GM12878 (cell line): Measurements from ENCODE around the gene CHST5. TPM values are rescaled to one million over a fixed set of nuclear protein-coding genes. Genes with fewer than 3 reads are reported as not detected.
A peak's percentile ranks its signal among the peaks of the same experiment; 100 is the strongest.

Experiments used
- ATAC-seq: fragments of 200-7000 bp; cut with Tn5 transposase; 3 replicates; pipeline ENCODE4 v1.9.1; 2020; ENCODE audit warnings: mild to moderate bottlenecking, moderate library complexity
- BruUV-seq: library from RNA; stranded (reverse); fragments of 400-500 nt; replicated peaks from 2 replicates; lab custom pipeline; 2021; lab: Mats Ljungman, UMichigan
- CTCF ChIA-PET: fragments of 300-600 bp; sonication (Branson Sonifier 250); formaldehyde crosslinking; extraction: SDS; loops from one replicate; lab custom pipeline; 2021; ENCODE audit warnings: inconsistent platforms; lab: Yijun Ruan, JAX
- POLR2A ChIA-PET: fragments of 350-600 bp; formaldehyde crosslinking; extraction: SDS; loops from one replicate; lab custom pipeline; 2021; ENCODE audit warnings: inconsistent platforms; lab: Charles Lee
- RAD21 ChIA-PET: fragments of 300-600 bp; sonication (Branson Sonifier 250); formaldehyde crosslinking; loops from one replicate; lab custom pipeline; 2023; ENCODE audit warnings: antibody characterized with exemption; ENCODE audit not compliant: unreplicated experiment; lab: Charles Lee
- SMC1A ChIA-PET: fragments of 300-600 bp; sonication (Branson Sonifier 250); formaldehyde crosslinking; loops from one replicate; lab custom pipeline; 2023; ENCODE audit not compliant: unreplicated experiment, uncharacterized antibody; lab: Charles Lee
- DNase-seq: peaks from one replicate; pipeline ENCODE4 v3.0.0-alpha.2; 2011; ENCODE audit warnings: low read depth, low spot score
- FAIRE-seq: peaks from 3 replicates; lab custom pipeline; 2011; peaks lifted over from hg19 to GRCh38; lab: Jason Lieb, UNC
- H2AFZ ChIP-seq: 2 replicates; pipeline ENCODE4 v1.6.0; 2011; ENCODE audit warnings: low read depth, low read length, control low read depth; ENCODE audit not compliant: control insufficient read depth
- H3K27ac ChIP-seq: 2 replicates; pipeline ENCODE4 v1.5.1; 2011; ENCODE audit warnings: control low read depth; ENCODE audit not compliant: control insufficient read depth, insufficient read depth
- H3K27me3 ChIP-seq, 2 experiments: replicated peaks in 1 of 2; 2 replicates each; pipeline versions ENCODE4 v1.6.0 to v1.6.1; 2011; ENCODE audit warnings: low read length in 1 of 2; ENCODE audit not compliant: control insufficient read depth in 2 of 2, insufficient read depth in 2 of 2
- H3K36me3 ChIP-seq, 2 experiments: 2 replicates each; pipeline ENCODE4 v1.5.1; 2011; ENCODE audit warnings: low read length in 1 of 2; ENCODE audit not compliant: control insufficient read depth in 2 of 2, insufficient read depth in 2 of 2
- H3K4me1 ChIP-seq: 2 replicates; pipeline ENCODE4 v1.6.1; 2011; ENCODE audit warnings: mild to moderate bottlenecking, low read length, moderate library complexity, mixed read lengths; ENCODE audit not compliant: control insufficient read depth, insufficient read depth
- H3K4me2 ChIP-seq: 2 replicates; pipeline ENCODE4 v1.6.0; 2011; ENCODE audit warnings: control low read depth; ENCODE audit not compliant: control insufficient read depth, insufficient read depth
- H3K4me3 ChIP-seq: fragments of 200-600 bp; sonication (generic); 2 replicates; pipeline ENCODE4 v1.5.1; 2016
- H3K79me2 ChIP-seq: 2 replicates; pipeline ENCODE4 v1.6.0; 2011; ENCODE audit warnings: low read length; ENCODE audit not compliant: control insufficient read depth, insufficient read depth
- H3K9ac ChIP-seq: 2 replicates; pipeline ENCODE4 v1.8.0; 2011; ENCODE audit warnings: low read length, control low read depth, mixed read lengths; ENCODE audit not compliant: control insufficient read depth, insufficient read depth
- H3K9me3 ChIP-seq: replicated peaks from 3 replicates; pipeline ENCODE4 v1.5.1; 2011; ENCODE audit warnings: mild to moderate bottlenecking, low read length; ENCODE audit not compliant: control insufficient read depth, insufficient read depth
- H4K20me1 ChIP-seq: 2 replicates; pipeline ENCODE4 v1.6.0; 2011; ENCODE audit not compliant: control insufficient read depth, insufficient read depth
- SPI1 ChIP-seq: IDR thresholded peaks from 2 replicates; pipeline ENCODE4 v1.6.1; 2011; ENCODE audit warnings: low read depth, mild to moderate bottlenecking, low read length, moderate library complexity, borderline replicate concordance; ENCODE audit not compliant: insufficient read depth
- WGBS: methylation state at CpG from one replicate; pipeline ENCODE4 v1.1.6; 2016; ENCODE audit warnings: low lambda C conversion rate; ENCODE audit not compliant: insufficient replicate concordance, insufficient coverage; ENCODE audit errors: missing lambda C conversion rate; 5-methylcytosine and 5-hydroxymethylcytosine counted together
- in situ Hi-C: fragments of 300-500 bp; cut with MboI; formaldehyde crosslinking; loops from 9 replicates; pipeline ENCODE4 v1.14.3; 2018; ENCODE audit warnings: mixed read lengths
- intact Hi-C: fragments of 100-400 bp; cut with micrococcal nuclease; formaldehyde crosslinking; loops from one replicate; pipeline ENCODE4 v1.14.2; 2022; ENCODE audit not compliant: unreplicated experiment
- polyA plus RNA-seq, 11 experiments: library from polyadenylated mRNA; depleted of rRNA in 4 of 11; unstranded in 6 of 11; stranded (reverse) in 5 of 11; fragments of >200 nt; fragmentation: Nextera tagmentation in 4 of 11; fragmentation: Illumina TruSeq in 1 of 11; extraction: Ambion mirVana in 4 of 11; extraction: Trizol in 1 of 11; gene quantifications; 1 replicate in 1 of 11; 2 replicates in 10 of 11; pipeline versions ENCODE4 v1.2.1 to v1.2.3, GENCODE V29; 2011 to 2016; ENCODE audit warnings: inconsistent platforms in 2 of 11, missing spikeins in 2 of 11, low read depth in 1 of 11
- total RNA-seq, 4 experiments: library from RNA; depleted of rRNA in 3 of 4; stranded (reverse); fragments of >200 nt in 3 of 4; fragmentation: Illumina TruSeq in 1 of 4; extraction: Trizol in 1 of 4; gene quantifications; 2 replicates each; pipeline versions ENCODE4 v1.2.1 to v1.2.3, GENCODE V29; 2013 to 2021
- TF ChIP-seq, protein P1 (sequence below): fragments of 450-650 bp; IDR thresholded peaks from 2 replicates; pipeline ENCODE4 v1.6.1; 2017; ENCODE audit warnings: mild to moderate bottlenecking, moderate library complexity

Gene CHST5
- total and polyA plus RNA-seq, 10 of the 15 experiments (the other 5 are each of a cell fraction or from before 2014, with no cell fraction given), result 0.04 to 0.43 (median 0.14) TPM; not detected in 6

DNA sequence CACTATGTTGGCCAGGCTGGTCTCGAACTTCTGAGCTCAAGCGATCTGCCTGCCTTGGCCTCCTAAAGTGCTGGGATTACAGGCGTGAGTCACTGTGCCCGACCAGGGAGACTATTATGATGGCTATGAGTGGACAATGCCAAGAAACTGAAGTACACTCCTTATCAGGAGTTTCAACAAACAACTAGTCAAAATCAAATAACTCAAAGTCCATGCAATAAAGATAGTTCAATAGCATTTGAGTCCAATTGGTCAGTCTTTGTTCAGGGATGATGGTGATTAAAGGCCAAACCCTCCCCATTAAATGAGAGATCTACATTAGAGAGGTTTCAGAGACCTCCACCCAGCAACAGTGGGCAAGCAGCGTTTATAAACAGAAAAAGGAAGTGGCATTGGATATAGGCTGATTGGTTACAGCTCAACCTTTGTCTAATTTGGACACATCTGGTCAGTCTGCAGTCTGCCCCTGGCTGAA, 8.0 kb downstream of the CHST5 start:
- H3K27ac ChIP-seq, result no peak overlapping the region
- H3K27me3 ChIP-seq, result no peaks in the 10 kb centered on the region
- ChIA-PET CTCF (interaction anchor here (1.1 kb wide), 1 partner anchor 11 kb away, joined by 6 read pairs; no protein-coding TSS in a partner anchor), POLR2A (no interaction called here), SMC1A (no interaction called here), RAD21 (no interaction called here)
- ATAC-seq, result peak; percentile 52
- H3K4me1 ChIP-seq, result no peaks in the 10 kb centered on the region
- peak; percentile 40; the same call in 1 of the 2 replicates for TF ChIP-seq SPI1
- TF ChIP-seq, protein P1, sequence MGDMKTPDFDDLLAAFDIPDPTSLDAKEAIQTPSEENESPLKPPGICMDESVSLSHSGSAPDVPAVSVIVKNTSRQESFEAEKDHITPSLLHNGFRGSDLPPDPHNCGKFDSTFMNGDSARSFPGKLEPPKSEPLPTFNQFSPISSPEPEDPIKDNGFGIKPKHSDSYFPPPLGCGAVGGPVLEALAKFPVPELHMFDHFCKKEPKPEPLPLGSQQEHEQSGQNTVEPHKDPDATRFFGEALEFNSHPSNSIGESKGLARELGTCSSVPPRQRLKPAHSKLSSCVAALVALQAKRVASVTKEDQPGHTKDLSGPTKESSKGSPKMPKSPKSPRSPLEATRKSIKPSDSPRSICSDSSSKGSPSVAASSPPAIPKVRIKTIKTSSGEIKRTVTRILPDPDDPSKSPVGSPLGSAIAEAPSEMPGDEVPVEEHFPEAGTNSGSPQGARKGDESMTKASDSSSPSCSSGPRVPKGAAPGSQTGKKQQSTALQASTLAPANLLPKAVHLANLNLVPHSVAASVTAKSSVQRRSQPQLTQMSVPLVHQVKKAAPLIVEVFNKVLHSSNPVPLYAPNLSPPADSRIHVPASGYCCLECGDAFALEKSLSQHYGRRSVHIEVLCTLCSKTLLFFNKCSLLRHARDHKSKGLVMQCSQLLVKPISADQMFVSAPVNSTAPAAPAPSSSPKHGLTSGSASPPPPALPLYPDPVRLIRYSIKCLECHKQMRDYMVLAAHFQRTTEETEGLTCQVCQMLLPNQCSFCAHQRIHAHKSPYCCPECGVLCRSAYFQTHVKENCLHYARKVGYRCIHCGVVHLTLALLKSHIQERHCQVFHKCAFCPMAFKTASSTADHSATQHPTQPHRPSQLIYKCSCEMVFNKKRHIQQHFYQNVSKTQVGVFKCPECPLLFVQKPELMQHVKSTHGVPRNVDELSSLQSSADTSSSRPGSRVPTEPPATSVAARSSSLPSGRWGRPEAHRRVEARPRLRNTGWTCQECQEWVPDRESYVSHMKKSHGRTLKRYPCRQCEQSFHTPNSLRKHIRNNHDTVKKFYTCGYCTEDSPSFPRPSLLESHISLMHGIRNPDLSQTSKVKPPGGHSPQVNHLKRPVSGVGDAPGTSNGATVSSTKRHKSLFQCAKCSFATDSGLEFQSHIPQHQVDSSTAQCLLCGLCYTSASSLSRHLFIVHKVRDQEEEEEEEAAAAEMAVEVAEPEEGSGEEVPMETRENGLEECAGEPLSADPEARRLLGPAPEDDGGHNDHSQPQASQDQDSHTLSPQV, result no peak
- no peak overlapping the region for H2AFZ ChIP-seq
- intact Hi-C loops, result no loop called here
- H3K9ac ChIP-seq, result no peak overlapping the region
- no peak for DNase-seq
- no peaks in the 10 kb centered on the region for H3K79me2 ChIP-seq
- H3K4me2 ChIP-seq, result no peak overlapping the region
- no TSS peak for BruUV-seq
- H3K4me3 ChIP-seq, result no peak overlapping the region
- in situ Hi-C loops, result no loop called here
- no peaks in the 10 kb centered on the region for H4K20me1 ChIP-seq
- WGBS, result 72% methylated on average over 5 of the region's 5 CpGs
- H3K9me3 ChIP-seq, result no peaks in the 10 kb centered on the region
- FAIRE-seq, result peak; percentile 62
- no peaks in the 10 kb centered on the region for H3K36me3 ChIP-seq
